Right renal pelvis (tissue), 4 donors: Measurements from ENCODE around the gene HOXA6. TPM values are rescaled to one million over a fixed set of nuclear protein-coding genes. Genes with fewer than 3 reads are reported as not detected.

ENCODE experiments used
- DNase-seq, 4 donors: peaks; one replicate each; pipeline ENCODE4 v3.0.0-alpha.2; 2013; ENCODE audit warnings: low read depth in 4 of 4, low spot score in 3 of 4, missing footprints in 1 of 4
- polyA plus RNA-seq, 4 donors: library from polyadenylated mRNA; unstranded; fragments of 120-200 nt; gene quantifications; one replicate each; pipeline ENCODE4 v1.2.1, GENCODE V29; 2013; ENCODE audit not compliant: insufficient read length in 4 of 4

HOXA6 gene
- polyA plus RNA-seq, 4 donors, result 24.3 to 43.2 (median 29.4) TPM

DNA sequence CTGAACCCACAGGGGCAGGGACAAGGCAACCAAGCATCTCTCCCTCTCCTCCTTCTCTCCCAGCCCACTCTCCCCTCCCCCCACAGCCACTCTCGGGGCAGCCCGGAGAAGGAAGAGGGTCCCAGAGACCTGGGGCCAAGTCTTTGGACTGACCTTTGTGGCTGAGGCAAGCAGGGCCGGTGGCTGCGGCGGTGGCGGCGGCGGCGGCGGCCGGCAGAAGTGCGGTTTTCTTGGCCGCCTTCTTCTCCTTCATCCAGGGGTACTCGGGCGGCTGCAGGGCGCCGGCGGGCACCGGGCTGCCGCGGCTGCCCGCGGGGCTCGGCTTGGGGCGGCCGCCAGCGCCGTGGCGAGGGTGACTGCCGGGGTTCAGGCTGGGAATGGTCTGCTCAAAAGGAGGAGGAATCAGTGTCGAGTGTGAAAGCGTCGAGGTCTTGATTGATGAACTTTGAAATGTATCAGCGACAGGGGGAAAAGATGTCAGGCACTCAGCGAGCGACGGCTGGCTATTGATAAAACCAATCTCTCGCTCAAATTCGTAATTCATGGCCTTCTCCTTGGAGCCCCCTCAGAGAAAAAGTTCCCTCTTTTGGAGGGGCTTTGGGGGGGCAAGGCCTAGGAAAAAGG is 45.5 kb downstream of the HOXA6 start:
- DNase-seq, result peak in 1 of 4 donors; percentile 29

DNA sequence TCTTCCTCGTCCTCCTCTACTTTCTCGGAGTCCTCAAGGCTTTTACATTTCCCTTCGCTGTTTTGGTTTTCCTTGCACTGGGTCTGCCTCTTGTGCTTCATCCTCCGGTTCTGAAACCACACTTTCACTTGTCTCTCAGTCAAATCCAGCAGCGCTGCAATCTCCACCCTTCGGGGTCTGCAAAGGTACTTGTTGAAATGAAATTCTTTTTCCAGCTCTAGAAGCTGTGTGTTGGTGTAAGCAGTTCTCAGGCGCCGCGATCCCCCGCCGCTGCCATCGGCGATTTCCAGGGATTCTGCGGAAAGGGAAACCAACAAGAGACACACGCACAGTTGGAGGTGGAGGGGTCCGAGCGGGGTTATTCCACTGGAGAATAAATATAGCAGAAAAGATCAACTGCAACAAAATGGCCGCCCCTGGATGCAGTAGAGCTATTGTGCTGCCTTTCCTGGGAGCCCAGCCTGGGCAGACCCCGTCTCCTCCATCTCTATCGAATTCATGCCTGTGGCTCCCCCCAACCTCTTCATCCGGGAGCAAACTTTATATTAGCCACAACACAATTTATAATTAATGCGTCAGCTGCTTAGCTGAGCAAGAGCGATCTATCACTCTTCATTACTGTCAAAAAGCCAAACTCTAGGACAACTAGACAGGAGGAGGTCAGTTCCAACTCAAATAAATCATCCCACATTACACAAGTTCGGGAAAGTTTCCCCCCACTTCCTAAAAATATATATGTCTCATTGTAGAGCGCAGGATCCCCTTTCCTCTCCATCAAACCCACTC is 46.2 kb downstream of the HOXA6 start:
- DNase-seq, result peak in 3 of 4 donors; percentile 64 to 80 (median 67)

DNA sequence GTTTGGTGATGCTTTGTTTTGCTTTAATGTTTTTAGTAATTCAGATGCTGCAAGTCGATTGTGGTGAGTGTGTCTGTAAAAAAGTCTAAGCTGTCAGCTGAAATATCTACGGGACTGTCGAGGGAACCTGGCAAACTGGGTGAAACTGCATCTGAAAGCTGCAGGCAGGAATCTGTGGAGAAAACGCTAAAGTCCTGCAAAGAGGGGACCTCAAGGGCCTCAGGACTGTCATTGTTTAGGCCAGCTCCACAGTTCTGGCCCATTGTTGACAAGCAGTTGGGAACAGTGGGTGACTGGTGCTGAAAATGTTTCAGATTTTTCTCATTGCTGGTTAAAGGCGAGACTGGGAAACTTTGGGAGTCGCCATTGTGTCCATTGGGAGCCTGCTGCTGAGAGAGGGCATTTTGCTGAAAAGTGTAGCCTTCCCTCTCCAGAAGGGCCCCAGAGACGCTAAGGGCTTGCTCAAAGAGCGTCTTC is 46.8 kb downstream of the HOXA6 start:
- peak in 2 of 4 donors; percentile 43 to 51 for DNase-seq

DNA sequence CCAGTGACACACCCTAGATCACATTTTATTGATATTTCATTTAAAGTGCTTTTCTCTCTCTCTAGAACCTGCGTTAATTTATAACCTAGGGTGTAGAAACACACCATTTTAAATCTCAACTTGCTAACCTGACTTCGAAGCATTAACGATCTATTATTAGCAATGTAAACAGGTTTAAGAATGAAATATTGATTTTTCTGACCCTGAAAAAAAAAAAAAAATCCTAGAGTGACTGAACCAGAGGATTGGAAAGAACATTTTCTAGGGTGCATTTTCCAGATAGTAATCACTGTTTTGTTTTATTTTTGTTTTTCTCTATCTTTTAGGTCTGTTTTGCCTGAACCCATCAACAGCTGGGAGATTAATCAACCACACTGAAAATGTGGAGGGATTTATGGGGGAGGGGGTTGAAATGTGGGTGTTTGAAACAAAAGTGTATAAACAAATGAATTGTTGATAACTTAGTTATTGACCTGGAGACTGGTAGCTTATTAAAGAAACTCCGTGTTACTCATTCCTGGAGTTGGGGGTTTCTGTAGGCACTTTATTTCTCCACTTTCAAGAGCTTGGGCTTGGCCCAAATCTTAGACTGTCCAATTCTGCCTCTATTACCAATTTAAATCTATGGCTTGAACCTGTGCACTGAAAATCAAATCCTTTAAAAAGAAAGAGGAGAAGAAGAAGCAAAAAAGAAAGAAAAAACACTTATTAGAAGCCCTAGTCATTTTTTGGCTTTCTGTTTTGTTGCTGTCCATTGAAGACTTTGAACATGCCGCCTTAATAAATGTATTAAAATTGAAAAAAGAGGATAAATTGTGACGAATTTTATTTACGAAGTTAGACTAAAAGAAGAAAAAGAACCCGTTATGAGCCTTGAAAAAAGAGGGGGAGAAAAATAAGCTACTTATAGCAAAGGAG is 47.9 kb downstream of the HOXA6 start:
- DNase-seq, result peak in 2 of 4 donors; percentile 12 to 13

DNA sequence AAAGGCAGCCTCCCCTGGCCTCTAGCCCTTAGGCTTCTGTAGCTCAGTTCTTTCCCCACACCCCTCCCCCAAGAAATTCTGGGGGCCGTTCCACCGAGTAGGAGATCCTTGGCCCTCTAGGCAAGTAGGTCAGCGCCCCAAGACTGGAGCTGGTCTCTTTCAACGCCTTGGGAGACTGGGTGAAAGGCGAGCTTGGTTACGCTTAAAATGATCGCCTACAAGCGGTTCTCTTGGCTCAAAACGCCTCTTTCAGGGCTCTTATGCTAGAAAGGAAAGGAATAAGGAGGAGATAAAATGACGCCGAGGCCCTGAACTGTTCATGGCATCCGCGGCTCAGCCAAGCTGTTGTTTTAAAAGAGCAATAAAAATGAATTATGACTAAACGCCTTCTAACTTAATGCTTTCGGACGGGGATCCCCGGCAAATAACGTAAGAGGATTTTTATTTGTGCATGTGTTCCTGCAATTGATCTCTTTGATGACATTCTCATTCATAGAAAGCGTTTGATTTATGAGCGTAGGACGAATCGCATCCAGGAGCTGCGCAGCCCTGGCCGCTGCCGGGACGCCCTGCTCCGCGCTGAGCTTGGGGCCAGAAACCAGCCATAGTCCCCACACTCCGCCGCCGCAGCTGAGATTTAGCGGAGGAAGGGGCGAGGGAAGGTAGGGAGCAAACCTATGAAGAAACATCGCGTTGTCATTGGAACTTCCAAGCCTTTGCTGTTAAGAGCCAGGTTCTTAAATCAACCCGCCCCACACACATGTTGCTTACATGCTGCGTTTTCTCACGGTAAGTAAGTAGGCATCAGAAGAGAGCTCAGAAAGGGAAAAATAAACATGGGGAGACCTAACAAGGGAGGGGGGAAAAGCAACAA is 48.8 kb downstream of the HOXA6 start:
- DNase-seq, result peak in 2 of 4 donors; percentile 74 to 80

DNA sequence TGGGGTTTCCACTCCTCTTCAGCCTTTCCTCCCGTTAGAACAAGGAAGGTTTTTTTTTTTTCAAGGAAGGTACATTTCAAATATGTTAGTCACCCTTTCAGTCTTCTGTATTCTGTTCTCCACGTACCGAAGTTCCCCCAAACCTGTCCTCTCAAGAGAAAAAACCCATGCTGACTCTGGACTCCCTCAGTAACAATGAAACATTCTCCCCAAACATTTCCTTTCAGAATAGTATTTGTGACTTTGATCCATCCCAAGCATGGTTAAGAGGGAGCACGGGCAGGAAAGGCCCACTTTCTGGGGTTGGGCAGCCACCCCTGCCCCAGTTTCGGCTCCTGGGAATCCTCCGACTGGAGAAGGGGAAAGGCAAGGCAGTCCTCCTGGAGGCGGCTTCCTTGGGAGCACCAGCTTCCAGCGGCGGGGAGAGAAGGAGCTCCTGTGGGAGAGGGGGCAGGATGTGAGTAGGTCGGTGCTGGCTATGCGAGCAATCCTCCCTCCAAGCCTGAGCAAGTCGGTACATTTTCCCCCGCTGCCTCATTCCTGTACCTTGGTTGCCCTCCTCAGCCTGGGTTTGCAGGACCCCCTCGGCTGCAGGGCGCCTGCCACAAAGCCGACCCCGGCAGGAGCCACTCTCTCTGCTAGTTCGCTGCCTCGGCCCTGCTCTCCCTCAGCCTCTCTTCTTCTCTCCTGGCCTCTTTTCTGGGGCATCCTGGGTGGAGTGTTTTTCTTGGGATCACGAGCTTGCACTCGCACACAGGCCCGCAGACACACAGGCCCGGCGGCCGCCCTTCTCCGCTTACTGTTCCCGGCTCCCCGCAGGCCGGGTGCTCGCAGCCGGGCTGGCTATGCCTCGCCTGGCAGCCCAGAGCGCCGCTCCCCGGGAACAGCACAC is 49.6 kb downstream of the HOXA6 start:
- DNase-seq, result peak in 2 of 4 donors; percentile 7 to 16

DNA sequence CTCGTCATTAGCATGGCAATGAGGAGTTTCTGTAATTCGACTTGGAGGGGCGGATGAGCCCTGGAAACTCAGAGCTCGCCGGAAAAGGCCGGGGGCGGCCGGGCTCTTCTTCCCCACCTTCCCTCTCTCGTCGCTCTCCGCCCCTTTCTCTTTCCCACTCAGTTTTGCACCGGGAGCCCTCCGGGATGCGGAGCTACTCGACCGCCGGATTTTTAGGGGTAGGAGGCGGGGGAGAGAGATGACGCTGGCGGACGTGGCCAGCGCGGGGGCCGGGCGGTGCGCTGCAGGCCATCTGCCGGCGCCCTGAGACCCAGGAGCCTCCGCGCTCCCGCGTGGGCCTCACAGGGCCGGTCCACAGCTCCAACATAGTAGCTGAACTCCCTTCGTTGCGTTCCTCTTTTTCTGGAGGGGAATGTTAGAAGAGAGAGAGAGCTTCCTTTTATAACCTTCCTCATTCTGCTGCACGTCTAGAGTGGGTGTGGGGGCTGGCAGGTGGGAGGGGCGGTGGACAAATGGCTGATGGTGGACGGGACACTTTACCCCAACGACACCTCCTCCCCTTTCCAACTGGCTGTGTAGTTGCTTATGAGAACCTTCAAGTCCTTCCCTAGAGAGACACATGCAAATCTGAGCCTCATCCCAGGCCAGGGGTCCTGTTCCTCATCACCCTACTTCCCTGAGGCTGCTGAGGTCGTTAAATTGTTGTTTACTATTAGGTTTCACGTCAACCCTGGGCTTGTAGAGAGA is 50.6 kb downstream of the HOXA6 start:
- peak in 2 of 4 donors; percentile 48 to 51 for DNase-seq

DNA sequence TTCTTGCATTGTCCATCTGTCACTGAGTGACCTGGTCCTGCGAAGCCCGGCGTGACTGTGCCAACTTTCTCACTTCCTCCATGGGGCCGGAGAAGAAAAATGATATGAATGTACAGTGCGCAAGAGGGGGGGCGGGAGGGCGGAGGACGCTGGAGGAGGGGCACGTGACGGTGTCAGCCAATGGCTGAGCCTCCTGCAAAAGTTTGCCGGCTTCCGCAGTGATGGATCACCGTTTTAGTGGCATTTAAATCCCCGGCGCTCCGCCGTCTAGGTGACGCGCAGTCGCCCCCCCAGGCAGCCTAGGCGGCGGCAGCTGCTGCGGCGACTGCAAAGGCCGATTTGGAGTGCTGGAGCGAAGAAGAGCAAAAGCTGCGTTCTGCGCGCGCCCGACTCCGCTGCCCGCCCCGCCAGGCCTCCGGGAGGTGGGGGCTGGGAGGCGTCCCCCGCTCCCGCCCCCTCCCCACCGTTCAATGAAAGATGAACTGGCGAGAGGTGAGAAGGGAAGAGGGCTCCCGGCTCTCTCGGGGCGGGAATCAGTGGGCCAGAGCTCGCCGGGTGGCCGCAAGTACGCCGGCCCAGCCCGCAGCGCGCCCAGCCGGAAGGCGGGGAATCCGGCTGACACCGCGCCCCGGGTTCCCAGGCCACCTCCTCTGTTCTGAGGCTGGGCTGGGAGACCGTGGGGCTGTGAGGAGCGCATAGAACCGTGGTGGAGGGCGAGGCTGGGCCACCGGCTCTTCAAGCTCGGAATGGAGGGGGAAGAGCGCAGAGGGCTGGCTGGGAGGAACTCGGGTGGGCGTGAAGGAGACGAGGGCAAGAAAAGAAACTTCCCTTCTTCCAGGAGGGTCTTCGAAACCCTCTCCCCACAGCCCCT is 51.4 kb downstream of the HOXA6 start, which contains the start of gene HOXA1:
Gene HOXA1, minus strand, starts transcription at position 104 of the 871 bp plus-strand sequence. Its CDS starts 88 bp downstream, at position 16.
- peak in 2 of 4 donors; percentile 77 to 85 for DNase-seq

Other genes with a start within 250 kb of the HOXA6 start
- 1 to 10 TPM; 2.3 to 3.6 (median 2.5) TPM for gene HOXA1, start 51.8 kb downstream of the HOXA6 start, polyA plus RNA-seq
- gene HOXA2, start 45.1 kb downstream of the HOXA6 start, polyA plus RNA-seq, result 10 to 100 TPM in 1 of 4 donors, 1 to 10 TPM in 3; 8.2 to 10.1 (median 9.5) TPM
- gene HOXA4, start 17.0 kb downstream of the HOXA6 start, polyA plus RNA-seq, result 10 to 100 TPM; 20.4 to 24.3 (median 23.3) TPM
- 10 to 100 TPM; 71.9 to 83.8 (median 78.1) TPM for gene HOXA5, start 4.1 kb downstream of the HOXA6 start, polyA plus RNA-seq
- 10 to 100 TPM; 32.6 to 44.4 (median 39.4) TPM for gene HOXA3, start 4.8 kb upstream of the HOXA6 start, polyA plus RNA-seq
- 10 to 100 TPM; 28.8 to 32.1 (median 31.2) TPM for gene HOXA7, start 8.9 kb upstream of the HOXA6 start, polyA plus RNA-seq
- 100 to 1,000 TPM in 3 of 4 donors, 10 to 100 TPM in 1; 92.9 to 122 (median 115) TPM for gene HOXA9, start 17.8 kb upstream of the HOXA6 start, polyA plus RNA-seq
- 100 to 1,000 TPM; 144 to 166 (median 157) TPM for gene HOXA10, start 26.5 kb upstream of the HOXA6 start, polyA plus RNA-seq
- gene HOXA11, start 37.5 kb upstream of the HOXA6 start, polyA plus RNA-seq, result 10 to 100 TPM; 35.0 to 41.3 (median 39.7) TPM
- under 1 TPM in 2 of 4 donors, not detected in 2; 0.01 to 0.06 TPM for gene HOXA13, start 52.3 kb upstream of the HOXA6 start, polyA plus RNA-seq
- under 1 TPM in 2 of 4 donors, not detected in 2; 0.12 to 0.23 TPM for gene EVX1, start 95.0 kb upstream of the HOXA6 start, polyA plus RNA-seq